Loucy (cell line): Measurements from ENCODE around the gene AGTR1.

Source experiments
- H2AFZ ChIP-seq: fragments of 200-600 bp; sonication (generic); 2 replicates; pipeline ENCODE4 v1.6.0; 2016; ENCODE audit warnings: antibody characterized with exemption, mild to moderate bottlenecking, low read length, moderate library complexity
- H3F3A ChIP-seq: fragments of 200-600 bp; 2 replicates; pipeline ENCODE4 v1.6.0; 2016; ENCODE audit warnings: antibody characterized with exemption, low read depth, mild to moderate bottlenecking
- H3K27me3 ChIP-seq: fragments of 200-600 bp; sonication (generic); 2 replicates; pipeline ENCODE4 v1.6.1; 2014; ENCODE audit warnings: low read length, mild to moderate bottlenecking; ENCODE audit not compliant: insufficient read depth, poor library complexity, severe bottlenecking
- H3K36me3 ChIP-seq: fragments of 200-600 bp; sonication (generic); 2 replicates; pipeline ENCODE4 v1.6.1; 2016; ENCODE audit warnings: low read length; ENCODE audit not compliant: insufficient read depth
- H3K4me1 ChIP-seq: fragments of 200-600 bp; sonication (generic); 2 replicates; pipeline ENCODE4 v1.5.1; 2014; ENCODE audit warnings: low read length, mild to moderate bottlenecking; ENCODE audit not compliant: insufficient read depth, poor library complexity, severe bottlenecking
- H3K4me2 ChIP-seq: fragments of 200-600 bp; sonication (generic); 2 replicates; pipeline ENCODE4 v1.6.0; 2014; ENCODE audit warnings: antibody characterized with exemption, low read length, low read depth, mild to moderate bottlenecking; ENCODE audit not compliant: poor library complexity, severe bottlenecking
- H3K4me3 ChIP-seq: fragments of 200-600 bp; sonication (generic); 2 replicates; pipeline ENCODE4 v1.5.1; 2014; ENCODE audit warnings: low read length, mild to moderate bottlenecking, mixed read lengths; ENCODE audit not compliant: poor library complexity, severe bottlenecking
- H3K79me2 ChIP-seq: fragments of 200-600 bp; sonication (generic); 2 replicates; pipeline ENCODE4 v1.6.1; 2014; ENCODE audit warnings: low read length; ENCODE audit not compliant: insufficient read depth
- H3K9ac ChIP-seq: fragments of 200-600 bp; sonication (generic); 2 replicates; pipeline ENCODE4 v1.6.0; 2014; ENCODE audit warnings: mild to moderate bottlenecking, low read depth, low read length, moderate library complexity; ENCODE audit not compliant: poor library complexity, severe bottlenecking
- H3K9me2 ChIP-seq: fragments of 200-600 bp; sonication (generic); replicated peaks from 2 replicates; pipeline ENCODE4 v1.6.1; 2016; ENCODE audit warnings: low read depth, low read length, mixed read lengths
- H3K9me3 ChIP-seq: fragments of 200-600 bp; sonication (generic); 2 replicates; pipeline ENCODE4 v1.6.1; 2014; ENCODE audit warnings: mild to moderate bottlenecking, antibody characterized with exemption, low read length, low read depth; ENCODE audit not compliant: insufficient read depth
- H4K20me1 ChIP-seq: fragments of 200-600 bp; sonication (generic); 2 replicates; pipeline ENCODE4 v1.6.0; 2014; ENCODE audit warnings: antibody characterized with exemption, low read length, mild to moderate bottlenecking; ENCODE audit not compliant: insufficient read depth, poor library complexity, severe bottlenecking
- CTCF ChIP-seq: fragments of 200-600 bp; sonication (generic); conservative IDR thresholded peaks from 2 replicates; pipeline ENCODE4 v1.5.1; 2014; ENCODE audit warnings: mild to moderate bottlenecking, antibody characterized with exemption, low read length
- EZH2phosphoT487 ChIP-seq: fragments of 200-600 bp; IDR thresholded peaks from 2 replicates; pipeline ENCODE4 v1.6.1; 2018; ENCODE audit warnings: antibody characterized with exemption, mild to moderate bottlenecking, moderate library complexity, borderline replicate concordance

AGTR1 gene

GRCh38 chr3:148772361-148772760 is 74.7 kb downstream of the AGTR1 start:
- peaks cover 9% of the 10 kb centered on the region for H3K4me1 ChIP-seq
- no peak for TF ChIP-seq CTCF
- no peak for TF ChIP-seq EZH2phosphoT487

GRCh38 chr3:148772835-148773234 is 75.1 kb downstream of the AGTR1 start:
- no peak overlapping the region for H3K9ac ChIP-seq
- no peak overlapping the region for H3K4me3 ChIP-seq
- H3K4me1 ChIP-seq: peaks cover 9% of the 10 kb centered on the region
- H2AFZ ChIP-seq: no peak overlapping the region
- H3K9me2 ChIP-seq: no peaks in the 10 kb centered on the region
- no peaks in the 10 kb centered on the region for H3K79me2 ChIP-seq
- no peaks in the 10 kb centered on the region for H3K27me3 ChIP-seq
- no peak overlapping the region for H3K4me2 ChIP-seq
- H3F3A ChIP-seq: no peaks in the 10 kb centered on the region
- H3K36me3 ChIP-seq: no peaks in the 10 kb centered on the region
- H3K9me3 ChIP-seq: no peaks in the 10 kb centered on the region
- TF ChIP-seq CTCF: no peak
- no peak for TF ChIP-seq EZH2phosphoT487
- no peaks in the 10 kb centered on the region for H4K20me1 ChIP-seq

More at GRCh38 chr3:148772361-148772760, 74.7 kb downstream of the AGTR1 start:
- H3F3A ChIP-seq: no peaks in the 10 kb centered on the region
- no peaks in the 10 kb centered on the region for H3K9me2 ChIP-seq
- H3K27me3 ChIP-seq: no peaks in the 10 kb centered on the region
- H3K4me2 ChIP-seq: no peak overlapping the region
- no peaks in the 10 kb centered on the region for H3K36me3 ChIP-seq
- H2AFZ ChIP-seq: no peak overlapping the region
- H3K9me3 ChIP-seq: no peaks in the 10 kb centered on the region
- no peak overlapping the region for H3K4me3 ChIP-seq
- no peak overlapping the region for H3K9ac ChIP-seq
- H4K20me1 ChIP-seq: no peaks in the 10 kb centered on the region
- H3K79me2 ChIP-seq: no peaks in the 10 kb centered on the region

GRCh38 chr3:148773805-148774204 is 76.1 kb downstream of the AGTR1 start:
- no peak for TF ChIP-seq EZH2phosphoT487
- no peak for TF ChIP-seq CTCF
- Histone ChIP-seq H3K9me2 (no peaks in the 10 kb centered on the region), H2AFZ (no peak overlapping the region), H4K20me1 (no peaks in the 10 kb centered on the region), H3K36me3 (no peaks in the 10 kb centered on the region), H3K79me2 (no peaks in the 10 kb centered on the region), H3K4me2 (no peak overlapping the region), H3K9ac (no peak overlapping the region), H3K27me3 (no peaks in the 10 kb centered on the region), H3K4me3 (no peak overlapping the region), H3F3A (no peaks in the 10 kb centered on the region), H3K9me3 (no peaks in the 10 kb centered on the region), H3K4me1 (peaks cover 9% of the 10 kb centered on the region)
